K562 (cell line): ENCODE data around the gene CCDC78. TPM values are rescaled to one million over a fixed set of nuclear protein-coding genes. Genes with fewer than 3 reads are reported as not detected.

Source experiments
- ARID1B ChIP-seq: fragments of 450-650 bp; IDR thresholded peaks from 2 replicates; pipeline ENCODE4 v1.6.1; 2016; ENCODE audit warnings: antibody characterized with exemption, mild to moderate bottlenecking, inconsistent platforms
- FOXJ2 ChIP-seq: fragments of 200-800 bp; sonication (Bioruptor generic); IDR thresholded peaks from 2 replicates; pipeline ENCODE4 v1.6.1; 2016; ENCODE audit warnings: missing genetic modification characterization, missing compliant biosample characterization
- GATAD2A ChIP-seq: fragments of 450-650 bp; IDR thresholded peaks from 2 replicates; pipeline ENCODE4 v1.6.1; 2017
- ILF3 ChIP-seq: fragments of 450-650 bp; IDR thresholded peaks from 2 replicates; pipeline ENCODE4 v1.6.1; 2018; ENCODE audit warnings: antibody characterized with exemption, mild to moderate bottlenecking, moderate library complexity, borderline replicate concordance
- MAFF ChIP-seq: IDR thresholded peaks from 2 replicates; pipeline ENCODE4 v1.6.1; 2012; ENCODE audit warnings: low read length, improper control_type of control experiment
- OTX1 ChIP-seq: fragments of 450-650 bp; formaldehyde crosslinking; IDR thresholded peaks from 2 replicates; pipeline ENCODE4 v1.4.0; 2022; ENCODE audit warnings: mild to moderate bottlenecking
- RFX7 ChIP-seq: fragments of 250-450 bp; sonication (Bioruptor Pico); IDR thresholded peaks from 2 replicates; pipeline ENCODE4 v1.5.1; 2021; ENCODE audit warnings: mild to moderate bottlenecking
- SMC3 ChIP-seq: conservative IDR thresholded peaks from 2 replicates; pipeline ENCODE4 v1.6.1; 2011; ENCODE audit warnings: low read depth, low read length, improper control_type of control experiment; ENCODE audit not compliant: insufficient read depth
- TCF7L2 ChIP-seq: fragments of 150-350 bp; IDR thresholded peaks from 2 replicates; pipeline ENCODE4 v1.6.1; 2016; ENCODE audit warnings: low read depth, mild to moderate bottlenecking, low read length, moderate library complexity
- ZBTB17 ChIP-seq: fragments of 450-650 bp; formaldehyde crosslinking; IDR thresholded peaks from 2 replicates; pipeline ENCODE4 v1.4.0; 2020; ENCODE audit warnings: mild to moderate bottlenecking
- ZNF146 ChIP-seq: IDR thresholded peaks from one replicate; pipeline ENCODE4 v1.6.1; 2018; ENCODE audit warnings: missing compliant biosample characterization; ENCODE audit not compliant: unreplicated experiment
- ZNF184 ChIP-seq: sonication (generic); formaldehyde crosslinking; IDR thresholded peaks from 2 replicates; pipeline ENCODE4 v1.5.0; 2020; ENCODE audit warnings: missing genetic modification reagents
- ZNF232 ChIP-seq: sonication (generic); formaldehyde crosslinking; IDR thresholded peaks from 2 replicates; pipeline ENCODE4 v1.8.0; 2022; ENCODE audit warnings: mild to moderate bottlenecking, missing genetic modification reagents
- polyA plus RNA-seq, 8 experiments: library from polyadenylated mRNA; depleted of rRNA in 4 of 8; stranded (reverse) in 5 of 8; unstranded in 3 of 8; fragments of >200 nt; fragmentation: Nextera tagmentation in 2 of 8; fragmentation: Illumina TruSeq in 1 of 8; extraction: Ambion mirVana in 2 of 8; extraction: Trizol in 1 of 8; gene quantifications; 2 replicates each; pipeline versions ENCODE4 v1.2.1 to v1.2.3, GENCODE V29; 2011 to 2014; ENCODE audit warnings: inconsistent platforms in 1 of 8, missing spikeins in 1 of 8
- total RNA-seq, 7 experiments: library from RNA; depleted of rRNA in 6 of 7; stranded (reverse); fragments of >200 nt in 6 of 7; fragmentation: Illumina TruSeq in 2 of 7; extraction: Trizol in 2 of 7; gene quantifications; 2 replicates each; pipeline versions ENCODE4 v1.2.1 to v1.2.3, GENCODE V29; 2011 to 2021; ENCODE audit warnings: low replicate concordance in 1 of 7
- TF ChIP-seq, protein P1 (sequence below): fragments of 450-650 bp; formaldehyde crosslinking; IDR thresholded peaks from 2 replicates; pipeline ENCODE4 v1.4.0; 2020; ENCODE audit warnings: mild to moderate bottlenecking
- TF ChIP-seq, protein P2 (sequence below): sonication (generic); formaldehyde crosslinking; IDR thresholded peaks from 2 replicates; pipeline ENCODE4 v1.8.0; 2022; ENCODE audit warnings: missing genetic modification reagents, mild to moderate bottlenecking, borderline replicate concordance
- TF ChIP-seq, protein P3 (sequence below): sonication (generic); formaldehyde crosslinking; IDR thresholded peaks from 2 replicates; pipeline ENCODE4 v1.8.1; 2023; ENCODE audit warnings: missing genetic modification reagents, mild to moderate bottlenecking, borderline replicate concordance

CCDC78 gene
- total and polyA plus RNA-seq, 9 of the 15 experiments (the other 6 are each of a cell fraction or from before 2014, with no cell fraction given) = 0.24 to 17.7 (median 2.9) TPM

DNA sequence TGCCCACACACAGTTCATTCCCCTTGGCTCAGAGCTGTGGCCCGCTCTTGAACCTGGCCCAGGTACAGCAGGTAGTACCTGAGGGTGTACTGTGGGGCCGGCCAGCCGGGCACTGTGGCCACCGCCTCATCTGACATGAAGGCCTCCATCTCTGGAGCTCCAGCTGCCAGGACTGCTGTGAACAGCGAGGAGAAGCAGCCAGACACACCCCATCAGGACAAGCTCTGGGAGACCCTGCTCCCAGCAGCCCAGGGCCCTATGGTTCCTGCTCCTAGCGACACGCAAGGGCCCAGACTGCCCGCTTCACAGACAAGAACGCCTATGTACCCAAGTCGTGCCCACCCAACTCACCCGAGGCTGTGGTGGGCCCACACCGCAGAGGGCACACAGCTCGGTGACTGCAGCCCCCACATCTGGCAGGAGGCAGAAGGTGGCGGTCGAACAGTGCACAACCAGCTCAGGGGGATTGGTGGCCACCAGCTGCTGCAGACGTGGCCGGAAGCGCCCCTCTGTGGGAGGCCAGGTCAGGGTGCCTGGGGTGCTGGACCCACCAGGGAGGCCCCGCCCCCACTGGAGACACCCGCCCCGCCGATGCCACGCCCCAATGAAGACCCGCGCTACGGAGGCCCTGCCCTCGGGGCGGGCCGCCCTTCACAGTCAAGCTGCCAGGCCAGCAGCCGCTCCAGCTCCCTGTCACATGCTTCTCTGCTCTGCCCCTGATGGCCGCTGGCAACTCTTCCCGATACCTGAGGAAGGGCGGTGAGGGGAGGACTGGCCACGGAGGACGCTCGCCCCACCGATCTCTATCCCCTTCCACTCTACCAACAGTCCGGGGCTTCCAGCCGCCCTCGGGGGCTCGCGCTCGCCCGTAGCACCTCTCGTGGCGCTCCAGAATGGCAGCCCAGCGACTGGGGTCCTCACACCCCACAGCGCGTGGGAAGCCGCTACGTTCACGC is 47.1 kb downstream of the CCDC78 start (continued):
- no peak for TF ChIP-seq SMC3
- TF ChIP-seq TCF7L2 = no peak
- no peak for TF ChIP-seq RFX7 (CRISPR knock-in tag)
- no peak for TF ChIP-seq OTX1 (CRISPR knock-in tag)
- TF ChIP-seq ILF3 = no peak
- TF ChIP-seq FOXJ2 (tag) = no peak
- no peak for TF ChIP-seq ZNF184 (CRISPR knock-in tag)
- TF ChIP-seq MAFF = no peak
- no peak for TF ChIP-seq ZNF232 (CRISPR knock-in tag)
- TF ChIP-seq, protein P1, sequence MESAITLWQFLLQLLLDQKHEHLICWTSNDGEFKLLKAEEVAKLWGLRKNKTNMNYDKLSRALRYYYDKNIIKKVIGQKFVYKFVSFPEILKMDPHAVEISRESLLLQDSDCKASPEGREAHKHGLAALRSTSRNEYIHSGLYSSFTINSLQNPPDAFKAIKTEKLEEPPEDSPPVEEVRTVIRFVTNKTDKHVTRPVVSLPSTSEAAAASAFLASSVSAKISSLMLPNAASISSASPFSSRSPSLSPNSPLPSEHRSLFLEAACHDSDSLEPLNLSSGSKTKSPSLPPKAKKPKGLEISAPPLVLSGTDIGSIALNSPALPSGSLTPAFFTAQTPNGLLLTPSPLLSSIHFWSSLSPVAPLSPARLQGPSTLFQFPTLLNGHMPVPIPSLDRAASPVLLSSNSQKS (CRISPR knock-in tag) = no peak
- TF ChIP-seq ARID1B = no peak
- TF ChIP-seq, protein P2, sequence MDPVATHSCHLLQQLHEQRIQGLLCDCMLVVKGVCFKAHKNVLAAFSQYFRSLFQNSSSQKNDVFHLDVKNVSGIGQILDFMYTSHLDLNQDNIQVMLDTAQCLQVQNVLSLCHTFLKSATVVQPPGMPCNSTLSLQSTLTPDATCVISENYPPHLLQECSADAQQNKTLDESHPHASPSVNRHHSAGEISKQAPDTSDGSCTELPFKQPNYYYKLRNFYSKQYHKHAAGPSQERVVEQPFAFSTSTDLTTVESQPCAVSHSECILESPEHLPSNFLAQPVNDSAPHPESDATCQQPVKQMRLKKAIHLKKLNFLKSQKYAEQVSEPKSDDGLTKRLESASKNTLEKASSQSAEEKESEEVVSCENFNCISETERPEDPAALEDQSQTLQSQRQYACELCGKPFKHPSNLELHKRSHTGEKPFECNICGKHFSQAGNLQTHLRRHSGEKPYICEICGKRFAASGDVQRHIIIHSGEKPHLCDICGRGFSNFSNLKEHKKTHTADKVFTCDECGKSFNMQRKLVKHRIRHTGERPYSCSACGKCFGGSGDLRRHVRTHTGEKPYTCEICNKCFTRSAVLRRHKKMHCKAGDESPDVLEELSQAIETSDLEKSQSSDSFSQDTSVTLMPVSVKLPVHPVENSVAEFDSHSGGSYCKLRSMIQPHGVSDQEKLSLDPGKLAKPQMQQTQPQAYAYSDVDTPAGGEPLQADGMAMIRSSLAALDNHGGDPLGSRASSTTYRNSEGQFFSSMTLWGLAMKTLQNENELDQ (CRISPR knock-in tag) = no peak
- TF ChIP-seq ZBTB17 (CRISPR knock-in tag) = no peak
- TF ChIP-seq GATAD2A = no peak
- no peak for TF ChIP-seq ZNF146 (CRISPR knock-in tag)
- TF ChIP-seq, protein P3, sequence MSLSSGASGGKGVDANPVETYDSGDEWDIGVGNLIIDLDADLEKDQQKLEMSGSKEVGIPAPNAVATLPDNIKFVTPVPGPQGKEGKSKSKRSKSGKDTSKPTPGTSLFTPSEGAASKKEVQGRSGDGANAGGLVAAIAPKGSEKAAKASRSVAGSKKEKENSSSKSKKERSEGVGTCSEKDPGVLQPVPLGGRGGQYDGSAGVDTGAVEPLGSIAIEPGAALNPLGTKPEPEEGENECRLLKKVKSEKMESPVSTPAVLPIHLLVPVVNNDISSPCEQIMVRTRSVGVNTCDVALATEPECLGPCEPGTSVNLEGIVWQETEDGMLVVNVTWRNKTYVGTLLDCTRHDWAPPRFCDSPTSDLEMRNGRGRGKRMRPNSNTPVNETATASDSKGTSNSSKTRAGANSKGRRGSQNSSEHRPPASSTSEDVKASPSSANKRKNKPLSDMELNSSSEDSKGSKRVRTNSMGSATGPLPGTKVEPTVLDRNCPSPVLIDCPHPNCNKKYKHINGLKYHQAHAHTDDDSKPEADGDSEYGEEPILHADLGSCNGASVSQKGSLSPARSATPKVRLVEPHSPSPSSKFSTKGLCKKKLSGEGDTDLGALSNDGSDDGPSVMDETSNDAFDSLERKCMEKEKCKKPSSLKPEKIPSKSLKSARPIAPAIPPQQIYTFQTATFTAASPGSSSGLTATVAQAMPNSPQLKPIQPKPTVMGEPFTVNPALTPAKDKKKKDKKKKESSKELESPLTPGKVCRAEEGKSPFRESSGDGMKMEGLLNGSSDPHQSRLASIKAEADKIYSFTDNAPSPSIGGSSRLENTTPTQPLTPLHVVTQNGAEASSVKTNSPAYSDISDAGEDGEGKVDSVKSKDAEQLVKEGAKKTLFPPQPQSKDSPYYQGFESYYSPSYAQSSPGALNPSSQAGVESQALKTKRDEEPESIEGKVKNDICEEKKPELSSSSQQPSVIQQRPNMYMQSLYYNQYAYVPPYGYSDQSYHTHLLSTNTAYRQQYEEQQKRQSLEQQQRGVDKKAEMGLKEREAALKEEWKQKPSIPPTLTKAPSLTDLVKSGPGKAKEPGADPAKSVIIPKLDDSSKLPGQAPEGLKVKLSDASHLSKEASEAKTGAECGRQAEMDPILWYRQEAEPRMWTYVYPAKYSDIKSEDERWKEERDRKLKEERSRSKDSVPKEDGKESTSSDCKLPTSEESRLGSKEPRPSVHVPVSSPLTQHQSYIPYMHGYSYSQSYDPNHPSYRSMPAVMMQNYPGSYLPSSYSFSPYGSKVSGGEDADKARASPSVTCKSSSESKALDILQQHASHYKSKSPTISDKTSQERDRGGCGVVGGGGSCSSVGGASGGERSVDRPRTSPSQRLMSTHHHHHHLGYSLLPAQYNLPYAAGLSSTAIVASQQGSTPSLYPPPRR (CRISPR knock-in tag) = no peak
